Activated naive CD4-positive, alpha-beta T cell treated with anti-CD3 and anti-CD28 coated beads, Interleukin-2, amount 50 U/mL, for 72 hours (primary cell): ENCODE results near the gene AKAP3. TPM values are rescaled to one million over a fixed set of nuclear protein-coding genes. Genes with fewer than 3 reads are reported as not detected.
A peak's percentile ranks its signal among the peaks of the same experiment; 100 is the strongest.

Experiments used
- ATAC-seq, 2 donors: fragments of 150-1000 bp; cut with Tn5 transposase; 2 replicates each; pipeline ENCODE4 v1.10.0; 2021; ENCODE audit warnings: mild to moderate bottlenecking in 2 of 2, moderate library complexity in 2 of 2
- DNase-seq, 2 donors: peaks; one replicate each; pipeline ENCODE4 v3.0.0; 2021 to 2022; ENCODE audit warnings: low spot score in 2 of 2
- H3K27ac Mint-ChIP-seq, 2 donors: one replicate each; pipeline ENCODE4 v1.8.0; 2022; ENCODE audit warnings: mild to moderate bottlenecking in 2 of 2, mixed read lengths in 2 of 2
- H3K36me3 Mint-ChIP-seq, 2 donors: one replicate each; pipeline ENCODE4 v1.8.0; 2022; ENCODE audit warnings: mixed read lengths in 2 of 2
- H3K9me3 Mint-ChIP-seq, 2 donors: one replicate each; pipeline ENCODE4 v1.8.0; 2022; ENCODE audit warnings: mixed read lengths in 2 of 2
- total RNA-seq, 2 donors: library from RNA; stranded (reverse); gene quantifications; one replicate each; pipeline ENCODE4 v1.2.3, GENCODE V29; 2022

The AKAP3 gene
- total RNA-seq, 2 donors from 2014 or later = 0.66 to 4.2 TPM

DNA sequence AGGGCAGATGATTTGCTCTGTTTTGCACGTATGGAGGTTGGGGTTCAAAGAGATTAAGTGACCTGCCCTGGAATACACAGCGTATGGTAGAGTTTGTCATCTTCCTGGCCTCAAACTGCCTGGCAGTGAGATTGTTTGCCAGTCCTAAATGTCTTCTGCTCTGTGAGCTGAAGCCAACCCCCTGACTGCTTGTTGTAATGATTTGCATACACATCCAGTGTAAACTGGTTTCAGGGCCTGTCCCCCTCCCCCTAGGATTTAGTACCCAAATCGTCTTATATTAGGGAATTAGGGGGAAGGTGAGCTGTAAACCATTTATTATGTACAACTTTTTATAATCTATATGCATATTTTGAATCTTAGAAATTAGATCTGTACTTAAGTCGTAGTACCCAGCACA is 38.4 kb downstream of the AKAP3 start:
- Mint-ChIP-seq H3K9me3 (no peaks in the 10 kb centered on the region), H3K36me3 (no peaks in the 10 kb centered on the region), H3K27ac (no peak overlapping the region)
- ATAC-seq (no peak), DNase-seq (no peak)

DNA sequence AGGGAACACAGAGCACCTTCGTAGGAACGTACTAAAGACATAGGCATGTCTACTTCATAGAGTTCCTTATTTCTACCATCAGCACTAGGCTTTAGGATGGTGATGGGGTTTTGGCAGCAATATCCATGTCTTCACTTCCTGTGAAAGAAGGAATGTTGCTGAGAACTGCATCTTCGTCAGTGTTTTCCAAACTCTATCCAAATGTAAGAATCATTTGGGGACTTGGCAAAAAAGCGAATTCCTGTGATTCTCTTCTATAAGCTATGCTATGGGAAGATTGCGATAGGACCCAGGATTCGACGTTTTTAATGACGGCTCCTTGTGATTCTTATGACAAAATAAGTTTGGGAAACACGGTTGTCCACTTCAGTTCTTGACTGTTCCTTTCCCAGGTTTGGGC is 39.8 kb downstream of the AKAP3 start:
- ATAC-seq (no peak), DNase-seq (no peak)
- H3K9me3 Mint-ChIP-seq = no peaks in the 10 kb centered on the region
- H3K36me3 Mint-ChIP-seq = peaks cover 0 to 6% of the 10 kb centered on the region in 2 donors
- H3K27ac Mint-ChIP-seq = no peak overlapping the region

DNA sequence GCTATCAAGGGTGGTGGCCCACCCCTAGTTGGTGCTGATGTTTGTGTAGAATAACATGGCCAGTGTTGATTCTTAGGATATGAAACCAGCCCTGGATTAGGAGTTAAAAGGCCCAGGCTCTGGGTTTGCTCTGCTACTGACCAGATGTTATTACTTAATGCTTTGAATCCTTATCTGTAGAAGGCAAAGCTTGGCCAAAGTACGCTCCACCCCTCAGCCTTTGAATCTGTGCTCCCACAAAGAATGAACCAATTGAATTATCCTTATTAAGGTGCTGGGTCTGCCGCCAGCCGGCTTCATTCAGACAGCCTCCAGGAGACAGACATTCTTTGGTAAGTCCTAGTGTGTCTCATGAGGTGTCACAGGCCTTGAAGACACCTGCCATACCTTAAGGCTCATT is 41.8 kb downstream of the AKAP3 start:
- Mint-ChIP-seq H3K9me3 (no peaks in the 10 kb centered on the region), H3K27ac (peak overlapping the region in 1 of 2 donors; percentile 44), H3K36me3 (peaks cover 0 to 6% of the 10 kb centered on the region in 2 donors)
- no peak for DNase-seq
- no peak for ATAC-seq

DNA sequence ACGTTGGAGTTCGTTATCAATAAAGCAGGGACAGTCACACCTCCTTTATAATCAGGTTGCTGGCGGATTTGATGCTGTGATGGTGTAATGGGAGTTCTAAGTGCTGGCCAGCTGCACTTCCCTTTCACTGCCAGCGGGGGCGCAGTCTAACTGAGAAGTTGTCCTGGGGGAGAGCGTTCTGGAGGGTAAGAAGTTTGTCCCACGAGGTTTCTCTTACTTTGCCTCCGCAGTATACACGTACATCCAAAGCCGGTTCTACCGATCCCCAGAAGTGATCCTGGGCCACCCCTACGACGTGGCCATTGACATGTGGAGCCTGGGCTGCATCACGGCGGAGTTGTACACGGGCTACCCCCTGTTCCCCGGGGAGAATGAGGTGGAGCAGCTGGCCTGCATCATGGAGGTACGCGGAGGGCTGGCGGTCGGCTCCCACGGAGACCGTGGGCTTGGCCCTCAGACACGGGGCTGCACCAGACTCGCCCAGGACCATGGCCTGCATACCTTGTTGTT is 44.1 kb downstream of the AKAP3 start:
- Mint-ChIP-seq H3K36me3 (peaks cover 0 to 6% of the 10 kb centered on the region in 2 donors), H3K9me3 (no peaks in the 10 kb centered on the region), H3K27ac (peak overlapping the region; percentile 87 to 90)
- ATAC-seq (peak; percentile 94 to 97), DNase-seq (peak; percentile 81 to 85)

DNA sequence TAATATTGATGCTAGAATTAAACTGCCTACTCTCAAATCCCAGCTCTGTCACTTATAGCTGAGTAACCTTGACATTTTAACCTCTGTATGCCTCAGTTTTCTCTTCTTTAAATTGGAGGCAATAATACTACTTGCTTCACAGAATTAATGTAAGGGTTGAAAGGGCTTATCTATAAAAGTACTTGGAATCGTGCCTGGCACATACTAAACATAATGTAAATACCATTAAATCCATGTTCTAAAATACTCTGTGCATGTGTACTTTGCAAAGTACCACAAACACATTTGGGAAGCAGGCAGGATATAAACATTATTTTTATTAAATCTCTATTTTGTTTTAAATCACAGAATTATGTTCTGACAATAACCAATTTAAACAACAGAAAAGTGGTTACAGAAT is 44.9 kb downstream of the AKAP3 start:
- H3K36me3 Mint-ChIP-seq = peaks cover 0 to 6% of the 10 kb centered on the region in 2 donors
- no peak for ATAC-seq
- no peak overlapping the region for H3K27ac Mint-ChIP-seq
- no peak for DNase-seq
- H3K9me3 Mint-ChIP-seq = no peaks in the 10 kb centered on the region

DNA sequence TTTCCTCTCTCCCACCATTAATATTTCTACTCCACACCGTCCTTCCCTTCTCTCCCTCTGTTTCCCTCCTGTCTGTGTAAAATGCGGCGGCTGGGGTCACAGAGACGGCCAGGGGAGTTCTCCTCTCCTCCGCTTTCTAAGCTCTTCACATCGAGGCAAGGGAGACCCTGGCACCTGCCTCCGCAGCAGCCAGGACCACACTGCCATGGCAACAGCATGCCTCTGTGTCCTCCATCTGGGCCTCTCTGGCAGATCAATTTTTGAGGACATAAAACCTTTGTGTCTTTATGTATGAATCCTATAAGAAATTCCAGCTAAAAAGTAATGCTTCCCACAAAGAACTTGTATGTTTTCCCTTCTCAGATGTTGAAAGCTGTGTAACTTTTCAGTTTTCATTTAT is 45.4 kb downstream of the AKAP3 start:
- H3K9me3 Mint-ChIP-seq = no peaks in the 10 kb centered on the region
- ATAC-seq (no peak), DNase-seq (no peak)
- no peak overlapping the region for H3K27ac Mint-ChIP-seq
- H3K36me3 Mint-ChIP-seq = peaks cover 0 to 6% of the 10 kb centered on the region in 2 donors

DNA sequence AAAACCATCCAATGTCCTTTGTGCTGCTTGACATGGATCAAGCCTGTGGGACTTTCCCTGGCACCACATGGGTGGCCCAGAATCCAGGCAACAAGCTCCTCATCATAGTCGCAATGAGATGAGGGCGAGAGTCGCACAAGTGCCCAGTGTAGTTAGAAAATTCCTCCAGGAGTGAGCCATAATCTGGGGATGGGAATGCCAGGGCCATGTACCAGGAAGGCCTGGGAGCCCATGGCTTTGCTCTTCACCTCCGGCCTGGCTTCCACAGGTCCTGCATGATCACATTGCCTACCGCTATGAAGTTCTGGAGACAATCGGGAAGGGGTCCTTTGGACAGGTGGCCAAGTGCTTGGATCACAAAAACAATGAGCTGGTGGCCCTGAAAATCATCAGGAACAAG is 53.0 kb downstream of the AKAP3 start:
- DNase-seq (no peak), ATAC-seq (no peak)
- Mint-ChIP-seq H3K27ac (no peak overlapping the region), H3K36me3 (no peaks in the 10 kb centered on the region), H3K9me3 (no peaks in the 10 kb centered on the region)

DNA sequence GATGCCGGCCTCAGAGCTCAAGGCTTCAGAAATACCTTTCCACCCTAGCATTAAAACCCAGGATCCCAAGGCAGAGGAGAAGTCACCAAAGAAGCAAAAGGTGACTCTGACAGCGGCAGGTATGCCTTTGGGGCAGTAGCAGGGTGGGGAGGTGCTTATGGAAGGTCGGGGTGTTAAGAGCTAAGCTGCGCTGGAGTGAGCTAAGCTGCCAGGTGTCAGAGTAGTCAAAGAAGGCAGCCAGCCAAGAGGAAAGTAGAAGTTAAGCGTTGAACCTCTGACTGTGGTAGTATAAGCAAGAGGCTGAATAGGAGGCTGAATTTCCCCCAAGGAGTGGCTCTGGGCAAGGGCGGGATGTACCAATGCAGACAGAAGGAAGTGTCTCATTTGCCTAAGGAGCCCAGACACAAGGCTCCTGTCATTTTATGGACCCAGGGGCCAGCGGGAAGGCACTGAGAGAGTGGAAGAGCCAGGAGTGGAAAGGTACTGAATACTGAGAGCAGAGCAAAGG is 57.6 kb downstream of the AKAP3 start:
- H3K9me3 Mint-ChIP-seq = no peaks in the 10 kb centered on the region
- ATAC-seq = no peak

DNA sequence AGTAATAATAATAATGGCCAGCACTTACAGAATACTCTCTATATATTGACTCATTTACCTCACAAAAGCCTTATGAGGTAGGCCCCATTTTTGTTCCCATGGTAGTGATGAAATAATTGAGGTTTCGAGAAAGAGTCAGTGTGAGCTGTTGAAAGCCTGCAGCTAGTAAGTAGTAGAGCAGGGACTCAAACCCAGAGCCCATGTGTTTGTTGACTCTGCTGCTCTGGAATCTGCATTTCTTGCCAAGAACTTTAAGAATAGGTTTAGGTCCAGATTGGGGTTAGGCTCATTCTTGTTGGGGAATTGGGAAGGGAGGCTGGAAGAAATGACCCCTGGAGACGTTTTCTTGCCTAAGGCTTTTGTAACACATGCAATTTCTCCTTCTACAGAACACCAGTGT is 58.9 kb downstream of the AKAP3 start:
- no peak overlapping the region for H3K27ac Mint-ChIP-seq
- no peaks in the 10 kb centered on the region for H3K36me3 Mint-ChIP-seq
- DNase-seq (no peak), ATAC-seq (no peak)
- no peaks in the 10 kb centered on the region for H3K9me3 Mint-ChIP-seq

More for the DNA sequence above, 57.6 kb downstream of the AKAP3 start:
- DNase-seq = no peak
- no peak overlapping the region for H3K27ac Mint-ChIP-seq
- no peaks in the 10 kb centered on the region for H3K36me3 Mint-ChIP-seq

DNA sequence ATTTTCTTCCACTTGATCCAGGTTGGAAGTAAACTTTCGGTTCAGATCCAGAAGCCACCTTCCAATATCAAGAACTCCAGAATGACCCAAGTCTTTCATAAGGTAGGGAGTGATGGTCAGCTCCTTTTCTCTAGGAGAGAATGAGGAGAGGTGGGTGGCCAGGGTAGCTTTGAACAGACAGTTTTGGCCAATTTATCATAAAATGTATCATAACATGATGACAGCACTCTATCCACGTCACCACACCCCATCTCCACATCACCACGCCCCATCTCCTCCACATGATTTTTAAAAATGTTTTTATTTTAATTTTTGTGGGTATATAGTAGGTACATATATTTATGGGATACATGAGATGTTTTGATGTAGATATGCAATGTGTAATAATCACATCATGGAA is 59.9 kb downstream of the AKAP3 start:
- no peaks in the 10 kb centered on the region for H3K9me3 Mint-ChIP-seq
- no peak overlapping the region for H3K27ac Mint-ChIP-seq
- H3K36me3 Mint-ChIP-seq = no peaks in the 10 kb centered on the region
- DNase-seq (no peak), ATAC-seq (no peak)

DNA sequence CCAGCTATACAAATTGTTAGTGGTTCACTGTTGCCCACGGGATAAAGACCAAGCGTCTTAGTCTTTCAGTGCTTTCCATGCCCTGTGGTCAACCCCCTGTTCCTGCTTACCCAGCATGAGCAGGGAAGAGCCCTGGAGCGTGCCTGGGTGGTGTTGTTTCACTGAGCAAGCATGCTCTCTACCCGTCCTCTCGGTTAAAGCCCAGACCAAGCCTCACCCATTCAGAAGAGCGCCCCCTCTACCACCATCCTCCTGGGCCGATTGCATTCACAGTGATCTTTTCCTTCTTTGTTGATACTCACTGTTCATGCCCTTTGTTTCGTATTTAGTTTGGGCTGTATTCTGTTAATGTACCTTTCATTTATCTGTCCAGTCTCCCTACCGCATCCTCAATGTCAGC is 61.7 kb downstream of the AKAP3 start:
- no peak overlapping the region for H3K27ac Mint-ChIP-seq
- DNase-seq (no peak), ATAC-seq (no peak)
- no peaks in the 10 kb centered on the region for H3K9me3 Mint-ChIP-seq
- H3K36me3 Mint-ChIP-seq = no peaks in the 10 kb centered on the region

DNA sequence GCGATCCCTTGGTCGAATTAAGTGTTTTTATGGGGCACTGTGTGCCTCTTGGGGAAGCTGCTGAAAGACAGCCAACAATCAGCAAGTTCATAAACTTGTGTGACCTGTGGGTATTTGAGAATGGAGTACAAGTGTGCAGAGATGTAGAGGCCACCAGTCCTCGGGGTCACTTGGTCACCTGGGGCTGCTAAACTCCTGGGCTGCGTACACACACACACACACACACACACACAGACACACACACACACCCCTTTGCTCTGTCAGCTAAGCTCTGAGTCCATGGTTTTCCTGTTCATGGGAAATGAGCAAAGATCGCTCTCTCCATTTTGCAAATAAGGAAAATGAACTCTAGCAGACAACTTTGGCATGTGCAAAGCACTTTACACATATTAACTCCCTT is 62.4 kb downstream of the AKAP3 start:
- DNase-seq (no peak), ATAC-seq (no peak)
- Mint-ChIP-seq H3K9me3 (no peaks in the 10 kb centered on the region), H3K27ac (no peak overlapping the region), H3K36me3 (no peaks in the 10 kb centered on the region)

DNA sequence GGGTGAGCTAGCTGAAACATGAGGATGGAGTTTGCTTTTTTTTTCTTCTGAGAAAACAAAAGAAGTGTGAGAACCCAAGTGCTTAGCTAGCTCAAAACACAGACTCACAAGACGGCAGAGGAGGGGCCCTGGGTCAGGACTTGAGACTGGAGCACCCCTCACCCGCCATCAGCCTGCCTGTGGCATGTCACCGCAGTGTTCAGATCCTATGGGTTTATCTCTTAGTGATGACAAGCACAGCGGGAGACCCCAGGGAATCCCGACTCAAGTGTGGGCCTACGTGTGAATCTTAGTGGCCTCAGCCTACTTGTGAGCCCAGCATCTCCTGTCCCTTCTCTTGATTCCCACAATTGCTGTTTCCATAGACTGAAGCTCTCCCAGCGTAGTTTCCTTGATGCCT is 64.0 kb downstream of the AKAP3 start:
- Mint-ChIP-seq H3K36me3 (no peaks in the 10 kb centered on the region), H3K9me3 (no peaks in the 10 kb centered on the region), H3K27ac (no peak overlapping the region)
- no peak for DNase-seq
- ATAC-seq = no peak

DNA sequence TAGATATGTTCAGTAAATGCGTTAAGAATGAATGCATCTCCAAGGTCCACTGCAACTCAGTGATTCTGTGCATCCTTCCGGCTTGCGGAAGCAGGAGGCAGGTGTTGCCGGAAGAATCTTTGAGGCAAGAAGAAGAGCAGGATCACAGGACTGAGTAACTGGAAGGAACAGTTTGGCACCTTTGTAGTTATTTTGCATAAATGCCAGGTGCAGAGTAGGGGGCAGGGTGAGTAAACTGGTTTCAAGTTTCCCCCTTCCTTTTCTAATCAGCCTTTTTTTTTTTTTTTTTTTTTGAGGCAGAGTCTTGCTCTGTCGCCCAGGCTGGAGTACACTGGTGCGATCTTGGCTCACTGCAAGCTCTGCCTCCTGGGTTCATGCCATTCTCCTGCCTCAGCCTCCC is 64.6 kb downstream of the AKAP3 start:
- ATAC-seq = no peak
- H3K36me3 Mint-ChIP-seq = no peaks in the 10 kb centered on the region
- no peak overlapping the region for H3K27ac Mint-ChIP-seq
- no peaks in the 10 kb centered on the region for H3K9me3 Mint-ChIP-seq
- no peak for DNase-seq

DNA sequence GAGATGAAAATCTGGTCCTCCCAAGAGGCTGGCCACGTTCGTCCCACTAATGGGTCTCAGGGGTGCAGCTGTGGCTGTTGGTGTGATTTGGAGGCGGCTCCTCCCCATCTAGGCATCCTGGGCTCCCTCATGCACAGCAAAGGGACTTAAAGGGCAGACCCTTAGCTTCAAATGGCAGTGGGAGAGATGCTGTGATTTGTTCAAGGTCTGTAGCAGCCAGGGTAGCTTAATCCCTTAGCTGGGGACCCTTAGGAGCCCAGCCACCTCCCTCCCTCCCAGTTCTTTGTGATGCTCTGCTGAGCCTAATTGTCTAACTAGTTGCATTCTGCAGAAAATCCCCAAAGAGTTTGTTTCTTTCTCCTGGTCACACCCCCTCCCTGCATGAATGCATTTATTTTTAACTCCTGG is 68.6 kb downstream of the AKAP3 start:
- H3K9me3 Mint-ChIP-seq = no peaks in the 10 kb centered on the region

DNA sequence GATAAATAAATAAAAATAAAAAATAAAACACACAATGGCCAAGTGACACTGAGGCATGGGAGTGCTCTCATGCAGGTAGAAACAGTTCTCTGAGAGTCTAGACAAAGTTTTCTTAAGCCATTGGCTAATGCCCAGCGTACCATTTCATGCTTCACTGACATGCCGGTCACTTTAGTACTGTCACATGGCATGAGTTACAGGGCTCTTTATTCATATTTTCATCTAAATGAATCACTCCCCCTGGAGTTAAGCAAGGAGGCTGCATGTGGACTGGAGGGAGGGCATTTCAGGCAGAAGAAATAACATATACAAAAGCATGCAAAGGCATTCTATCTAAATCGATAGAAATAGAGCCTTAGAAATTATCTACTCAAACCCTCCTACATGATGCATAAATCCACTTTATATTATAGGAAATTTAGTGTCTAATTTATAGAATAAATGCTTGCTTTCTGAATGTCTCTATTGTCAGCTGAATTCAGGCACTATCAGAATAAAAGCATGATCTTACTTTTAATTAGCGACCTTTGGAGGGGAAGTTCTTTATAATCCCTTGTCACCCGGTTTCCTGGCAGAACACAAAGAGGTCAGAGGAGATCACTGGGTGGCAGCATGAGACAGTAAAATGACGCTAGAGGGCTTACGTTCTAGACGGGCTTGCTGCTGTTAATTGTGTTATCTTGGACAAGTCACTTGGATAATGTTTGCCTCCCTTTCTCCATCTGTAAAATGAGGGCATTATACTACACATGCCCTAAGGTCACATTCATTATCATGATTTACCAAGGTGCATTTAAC is 69.3 kb downstream of the AKAP3 start:
- Mint-ChIP-seq H3K9me3 (no peaks in the 10 kb centered on the region), H3K27ac (no peak overlapping the region), H3K36me3 (no peaks in the 10 kb centered on the region)
- DNase-seq = no peak
- no peak for ATAC-seq

More for the DNA sequence above, 68.6 kb downstream of the AKAP3 start:
- no peak for DNase-seq
- no peak for ATAC-seq
- no peak overlapping the region for H3K27ac Mint-ChIP-seq
- no peaks in the 10 kb centered on the region for H3K36me3 Mint-ChIP-seq

DNA sequence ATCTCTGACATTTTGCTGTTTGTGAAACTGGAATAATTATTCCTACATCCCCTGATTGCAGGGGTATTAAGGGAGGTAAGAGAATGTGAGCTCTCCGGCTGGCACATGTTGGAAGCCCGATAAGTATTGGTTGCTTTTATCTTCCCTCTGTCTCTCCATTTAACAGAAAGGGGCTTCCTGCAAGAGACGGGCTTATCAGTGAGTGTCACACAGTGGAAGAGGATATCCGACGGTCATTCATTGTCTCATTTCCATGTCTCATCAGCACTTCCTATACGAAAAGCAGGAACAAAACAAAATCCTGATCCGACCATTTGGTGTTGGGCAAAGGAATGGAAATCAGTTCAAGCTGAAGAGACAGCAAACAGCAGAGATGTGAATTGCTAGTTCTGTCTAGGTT is 76.2 kb downstream of the AKAP3 start:
- no peak for ATAC-seq
- no peaks in the 10 kb centered on the region for H3K36me3 Mint-ChIP-seq
- H3K27ac Mint-ChIP-seq = no peak overlapping the region
- no peaks in the 10 kb centered on the region for H3K9me3 Mint-ChIP-seq
- no peak for DNase-seq

DNA sequence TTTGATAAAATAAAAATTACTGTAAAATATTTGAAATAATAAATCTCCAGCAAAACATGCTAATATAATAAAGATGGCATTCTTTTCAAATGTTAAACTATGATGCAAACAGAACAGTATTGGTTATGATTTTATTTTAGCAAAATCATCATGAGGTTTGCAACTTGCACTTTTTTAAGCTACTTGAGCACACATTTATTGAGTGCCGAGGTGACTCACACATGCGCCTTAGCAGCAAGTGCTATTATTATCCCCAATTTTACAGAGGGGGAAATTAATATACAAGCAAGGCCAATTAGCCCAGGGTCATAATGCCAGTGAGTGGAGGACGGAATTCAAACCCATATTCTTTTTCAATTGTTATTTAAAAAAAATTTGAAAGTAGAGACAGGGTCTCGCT is 79.6 kb downstream of the AKAP3 start:
- ATAC-seq = no peak

More for the DNA sequence above, 79.6 kb downstream of the AKAP3 start:
- DNase-seq = no peak
- no peaks in the 10 kb centered on the region for H3K36me3 Mint-ChIP-seq
- H3K9me3 Mint-ChIP-seq = no peaks in the 10 kb centered on the region
- H3K27ac Mint-ChIP-seq = no peak overlapping the region
